MCF 10A (cell line): ENCODE measurements around the gene GAN. TPM values are rescaled to one million over a fixed set of nuclear protein-coding genes. Genes with fewer than 3 reads are reported as not detected.

Source experiments
- BruUV-seq: library from RNA; stranded (reverse); fragments of 400-500 nt; replicated peaks from 2 replicates; lab custom pipeline; 2021; lab: Mats Ljungman, UMichigan
- CTCF ChIA-PET: fragments of 300-600 bp; sonication (Branson Sonifier 250); formaldehyde crosslinking; extraction: SDS; loops from one replicate; lab custom pipeline; 2021; ENCODE audit warnings: antibody characterized with exemption, inconsistent platforms; lab: Yijun Ruan, JAX
- POLR2A ChIA-PET: fragments of 300-600, 350-650 bp; sonication (Branson Sonifier 250); formaldehyde crosslinking; extraction: SDS; loops from one replicate; lab custom pipeline; 2020; ENCODE audit warnings: antibody characterized with exemption, inconsistent platforms; lab: Yijun Ruan, JAX
- DNase-seq: peaks from one replicate; pipeline ENCODE4 v3.0.0-alpha.2; 2018; ENCODE audit not compliant: unreplicated experiment
- H3K27ac Mint-ChIP-seq: one replicate; pipeline ENCODE4 v1.8.0; 2022; ENCODE audit warnings: mild to moderate bottlenecking, low read depth, mixed read lengths; ENCODE audit not compliant: unreplicated experiment
- H3K27me3 Mint-ChIP-seq: one replicate; pipeline ENCODE4 v1.8.0; 2022; ENCODE audit warnings: mixed read lengths; ENCODE audit not compliant: insufficient read depth, unreplicated experiment
- H3K36me3 Mint-ChIP-seq: one replicate; pipeline ENCODE4 v1.8.0; 2022; ENCODE audit warnings: mild to moderate bottlenecking, moderate library complexity, mixed read lengths; ENCODE audit not compliant: insufficient read depth, unreplicated experiment
- H3K4me1 Mint-ChIP-seq: one replicate; pipeline ENCODE4 v1.8.0; 2022; ENCODE audit warnings: mixed read lengths; ENCODE audit not compliant: insufficient read depth, unreplicated experiment
- H3K4me3 Mint-ChIP-seq: one replicate; pipeline ENCODE4 v1.8.0; 2022; ENCODE audit warnings: mild to moderate bottlenecking, moderate library complexity, mixed read lengths; ENCODE audit not compliant: unreplicated experiment
- H3K9me3 Mint-ChIP-seq: one replicate; pipeline ENCODE4 v1.8.0; 2022; ENCODE audit warnings: mixed read lengths; ENCODE audit not compliant: unreplicated experiment
- intact Hi-C: fragments of 100-400 bp; cut with micrococcal nuclease; formaldehyde crosslinking; loops from 2 replicates; pipeline ENCODE4 v1.14.1; 2022
- total RNA-seq: library from RNA; stranded (reverse); gene quantifications from 2 replicates; pipeline ENCODE4 v1.2.3, GENCODE V29; 2022
- TF ChIP-seq, protein P1 (sequence below): fragments of 200-600 bp; IDR thresholded peaks from one replicate; pipeline ENCODE4 v1.8.0; 2022; ENCODE audit warnings: antibody characterized with exemption, mild to moderate bottlenecking; ENCODE audit not compliant: unreplicated experiment

Gene GAN
- total RNA-seq, 1 experiment from 2014 or later: 12.4 TPM

DNA sequence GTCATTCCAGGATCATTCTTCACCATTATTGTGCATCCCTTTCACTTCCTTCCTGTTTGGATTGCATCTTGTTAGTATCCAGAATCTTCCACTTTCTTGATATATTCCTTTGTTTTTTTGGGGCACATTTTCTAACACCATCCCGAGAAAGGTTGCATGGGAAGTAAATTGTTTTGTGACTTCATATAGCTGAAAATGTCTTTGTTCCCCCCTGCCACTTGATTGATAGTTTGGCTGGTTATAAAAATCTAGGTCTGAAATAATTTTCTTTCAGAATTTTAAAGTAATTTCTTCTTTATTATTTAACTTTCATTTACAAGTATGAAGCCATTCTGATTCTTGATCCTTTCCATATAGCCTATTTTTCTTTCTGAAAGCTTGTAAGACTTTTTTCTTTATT lies 32.7 kb downstream of the GAN start:
- BruUV-seq: no TSS peak
- Mint-ChIP-seq H3K9me3 (peaks cover 31% of the 10 kb centered on the region), H3K27me3 (no peaks in the 10 kb centered on the region), H3K4me1 (no peaks in the 10 kb centered on the region), H3K36me3 (peaks cover 6% of the 10 kb centered on the region), H3K4me3 (no peak overlapping the region), H3K27ac (no peak overlapping the region)
- POLR2A ChIA-PET: interaction anchor here (0.5 kb wide), 1 partner anchor 1087 kb away, joined by 4 read pairs; no protein-coding TSS in a partner anchor
- CTCF ChIA-PET: interaction anchor here (1.7 kb wide), 1 partner anchor 18 kb away, joined by 6 read pairs; no protein-coding TSS in a partner anchor
- DNase-seq: no peak
- TF ChIP-seq, protein P1, sequence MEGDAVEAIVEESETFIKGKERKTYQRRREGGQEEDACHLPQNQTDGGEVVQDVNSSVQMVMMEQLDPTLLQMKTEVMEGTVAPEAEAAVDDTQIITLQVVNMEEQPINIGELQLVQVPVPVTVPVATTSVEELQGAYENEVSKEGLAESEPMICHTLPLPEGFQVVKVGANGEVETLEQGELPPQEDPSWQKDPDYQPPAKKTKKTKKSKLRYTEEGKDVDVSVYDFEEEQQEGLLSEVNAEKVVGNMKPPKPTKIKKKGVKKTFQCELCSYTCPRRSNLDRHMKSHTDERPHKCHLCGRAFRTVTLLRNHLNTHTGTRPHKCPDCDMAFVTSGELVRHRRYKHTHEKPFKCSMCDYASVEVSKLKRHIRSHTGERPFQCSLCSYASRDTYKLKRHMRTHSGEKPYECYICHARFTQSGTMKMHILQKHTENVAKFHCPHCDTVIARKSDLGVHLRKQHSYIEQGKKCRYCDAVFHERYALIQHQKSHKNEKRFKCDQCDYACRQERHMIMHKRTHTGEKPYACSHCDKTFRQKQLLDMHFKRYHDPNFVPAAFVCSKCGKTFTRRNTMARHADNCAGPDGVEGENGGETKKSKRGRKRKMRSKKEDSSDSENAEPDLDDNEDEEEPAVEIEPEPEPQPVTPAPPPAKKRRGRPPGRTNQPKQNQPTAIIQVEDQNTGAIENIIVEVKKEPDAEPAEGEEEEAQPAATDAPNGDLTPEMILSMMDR: no peak
- intact Hi-C loops: no loop called here

GRCh38 chr16:81349608-81350305 lies 35.0 kb downstream of the GAN start:
- Mint-ChIP-seq H3K4me3 (no peak overlapping the region), H3K27ac (no peak overlapping the region), H3K4me1 (no peaks in the 10 kb centered on the region), H3K27me3 (no peaks in the 10 kb centered on the region), H3K9me3 (peaks cover 26% of the 10 kb centered on the region), H3K36me3 (peaks cover 19% of the 10 kb centered on the region)
- DNase-seq: no peak
- TF ChIP-seq, protein P1: no peak
- POLR2A ChIA-PET: interaction anchor here (0.6 to 1.4 kb wide), 2 partner anchors 35 to 182 kb away, joined by 3 to 4 read pairs; partner anchors contain the start of gene GAN
- CTCF ChIA-PET: interaction anchor here (0.6 to 1.2 kb wide), 6 partner anchors 86 to 310 kb away, joined by 3 to 5 read pairs (median 3); no protein-coding TSS in a partner anchor
- intact Hi-C loops: loop anchor here (5.0 kb wide), 1 partner anchor 32 kb away; no protein-coding TSS in a partner anchor
- no TSS peak for BruUV-seq

DNA sequence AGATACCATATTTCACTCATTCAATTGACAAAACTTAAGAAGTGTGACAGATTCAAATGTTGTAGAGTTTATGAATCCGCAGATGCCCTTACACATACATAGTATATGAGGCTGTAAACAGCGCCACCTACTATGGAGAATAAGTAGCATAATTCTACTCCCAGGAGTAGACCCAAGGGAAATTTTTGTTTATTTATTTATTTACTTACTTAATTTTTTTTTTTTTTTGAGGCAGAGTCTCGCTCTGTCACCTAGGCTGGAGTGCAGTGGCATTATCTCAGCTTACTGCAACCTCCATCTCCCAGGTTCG lies 35.5 kb downstream of the GAN start:
- intact Hi-C loops: loop anchor here (5.0 kb wide), 1 partner anchor 33 kb away; no protein-coding TSS in a partner anchor
- H3K4me3 Mint-ChIP-seq: no peak overlapping the region
- ChIA-PET POLR2A (no interaction called here), CTCF (interaction anchor here (0.6 to 2.0 kb wide), 3 partner anchors 86 to 145 kb away, joined by 4 to 9 read pairs (median 5); no protein-coding TSS in a partner anchor)
- BruUV-seq: no TSS peak
- peaks cover 26% of the 10 kb centered on the region for H3K9me3 Mint-ChIP-seq
- no peaks in the 10 kb centered on the region for H3K4me1 Mint-ChIP-seq
- TF ChIP-seq, protein P1: no peak
- H3K27ac Mint-ChIP-seq: no peak overlapping the region
- DNase-seq: peak; percentile 14
- no peaks in the 10 kb centered on the region for H3K27me3 Mint-ChIP-seq
- H3K36me3 Mint-ChIP-seq: peaks cover 19% of the 10 kb centered on the region

DNA sequence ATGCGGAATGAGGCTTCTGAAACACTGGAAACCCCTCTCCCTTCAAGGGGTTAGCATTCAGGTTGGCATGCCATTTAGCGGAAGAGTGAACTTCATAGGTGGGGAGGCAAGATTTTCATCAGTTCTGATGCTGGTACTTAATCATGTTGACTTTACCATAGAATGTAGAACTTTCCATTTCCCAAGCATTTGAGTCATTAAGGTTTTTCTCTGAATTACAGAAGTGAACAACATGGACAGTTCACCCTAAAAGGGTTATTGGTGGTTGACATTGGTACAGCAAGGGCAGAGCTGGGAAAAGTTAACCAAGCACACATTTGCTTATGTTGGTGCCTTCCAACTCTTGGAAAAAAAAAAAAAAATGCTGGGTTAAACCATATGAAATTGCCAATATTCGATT lies 39.1 kb downstream of the GAN start:
- H3K4me1 Mint-ChIP-seq: no peaks in the 10 kb centered on the region
- TF ChIP-seq, protein P1: no peak
- CTCF ChIA-PET: interaction anchor here (1.3 kb wide), 1 partner anchor 369 kb away, joined by 3 read pairs; no protein-coding TSS in a partner anchor
- POLR2A ChIA-PET: no interaction called here
- intact Hi-C loops: loop anchor here (5.0 kb wide), 1 partner anchor 37 kb away; no protein-coding TSS in a partner anchor
- no peak overlapping the region for H3K4me3 Mint-ChIP-seq
- BruUV-seq: no TSS peak
- no peak overlapping the region for H3K27ac Mint-ChIP-seq
- no peak for DNase-seq
- peaks cover 33% of the 10 kb centered on the region for H3K36me3 Mint-ChIP-seq
- H3K9me3 Mint-ChIP-seq: no peaks in the 10 kb centered on the region
- H3K27me3 Mint-ChIP-seq: no peaks in the 10 kb centered on the region
